Upper lobe of left lung (tissue), 4 donors: ENCODE data around the gene KLHL4.

Source experiments
- POLR2A ChIP-seq, 4 donors: fragments of 450-650 bp; IDR thresholded peaks; one replicate each; pipeline ENCODE4 v1.5.1; 2016 to 2017; ENCODE audit warnings: antibody characterized with exemption in 4 of 4, mild to moderate bottlenecking in 2 of 4
- TF ChIP-seq, protein P1 (sequence below), 6 experiments: fragments of 450-650 bp in 4 of 6; fragments of 200-600 bp in 2 of 6; sonication (generic) in 2 of 6; IDR thresholded peaks; one replicate each; pipeline ENCODE4 v1.5.1; 2016 to 2019; ENCODE audit warnings: antibody characterized with exemption in 6 of 6

DNA sequence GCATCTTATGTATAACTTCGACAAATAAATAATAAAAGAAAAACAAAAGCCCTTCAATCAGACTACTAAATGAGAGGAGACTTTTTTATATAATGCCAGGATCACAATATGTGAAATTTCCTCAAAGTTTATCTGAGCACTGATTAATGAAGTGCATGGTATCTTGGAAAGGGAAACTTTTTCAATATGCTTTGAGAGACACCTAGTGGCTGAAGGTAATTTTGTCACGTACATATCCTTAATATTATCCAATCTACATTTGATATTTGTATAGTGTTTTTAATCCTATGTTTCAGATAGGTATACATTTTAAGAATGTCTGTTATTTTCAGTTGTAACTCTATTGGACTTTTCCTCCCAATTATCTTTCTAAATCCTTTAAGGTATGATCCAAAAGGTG lies 146.8 kb downstream of the KLHL4 start:
- no peak for TF ChIP-seq POLR2A (IDR thresholded peaks at IDR 0.05)
- TF ChIP-seq, protein P1, sequence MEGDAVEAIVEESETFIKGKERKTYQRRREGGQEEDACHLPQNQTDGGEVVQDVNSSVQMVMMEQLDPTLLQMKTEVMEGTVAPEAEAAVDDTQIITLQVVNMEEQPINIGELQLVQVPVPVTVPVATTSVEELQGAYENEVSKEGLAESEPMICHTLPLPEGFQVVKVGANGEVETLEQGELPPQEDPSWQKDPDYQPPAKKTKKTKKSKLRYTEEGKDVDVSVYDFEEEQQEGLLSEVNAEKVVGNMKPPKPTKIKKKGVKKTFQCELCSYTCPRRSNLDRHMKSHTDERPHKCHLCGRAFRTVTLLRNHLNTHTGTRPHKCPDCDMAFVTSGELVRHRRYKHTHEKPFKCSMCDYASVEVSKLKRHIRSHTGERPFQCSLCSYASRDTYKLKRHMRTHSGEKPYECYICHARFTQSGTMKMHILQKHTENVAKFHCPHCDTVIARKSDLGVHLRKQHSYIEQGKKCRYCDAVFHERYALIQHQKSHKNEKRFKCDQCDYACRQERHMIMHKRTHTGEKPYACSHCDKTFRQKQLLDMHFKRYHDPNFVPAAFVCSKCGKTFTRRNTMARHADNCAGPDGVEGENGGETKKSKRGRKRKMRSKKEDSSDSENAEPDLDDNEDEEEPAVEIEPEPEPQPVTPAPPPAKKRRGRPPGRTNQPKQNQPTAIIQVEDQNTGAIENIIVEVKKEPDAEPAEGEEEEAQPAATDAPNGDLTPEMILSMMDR (IDR thresholded peaks at IDR 0.05), result peak in 3 of 6 experiments; percentile 29 to 37 (median 36)
